Measurements from ENCODE around the gene APOBEC3H.

APOBEC3H gene

DNA sequence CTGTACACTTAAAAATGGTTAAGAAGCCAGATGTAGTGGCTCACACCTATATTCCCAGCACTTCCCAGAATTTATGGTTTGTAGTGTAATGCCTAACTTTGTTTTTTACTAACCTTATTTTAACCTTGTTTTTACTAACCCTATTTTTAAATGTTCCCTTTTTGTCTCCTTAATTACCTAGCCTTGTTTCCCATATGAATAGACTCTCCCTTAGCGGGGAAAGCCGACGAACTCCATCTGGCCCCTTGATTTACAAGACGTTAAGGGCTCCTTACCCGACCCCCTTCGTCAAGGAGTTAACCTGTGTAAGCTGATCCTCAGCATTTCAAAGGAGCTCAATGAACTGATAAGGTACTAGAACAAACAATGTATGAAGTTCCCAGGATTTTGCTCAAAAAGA, 17.1 kb downstream of the APOBEC3H start:
- DNase-seq, result peak; percentile 74

- no peak for DNase-seq
Measured at GRCh38 chr22:39115570-39115969, 18.5 kb downstream of the APOBEC3H start.

DNA sequence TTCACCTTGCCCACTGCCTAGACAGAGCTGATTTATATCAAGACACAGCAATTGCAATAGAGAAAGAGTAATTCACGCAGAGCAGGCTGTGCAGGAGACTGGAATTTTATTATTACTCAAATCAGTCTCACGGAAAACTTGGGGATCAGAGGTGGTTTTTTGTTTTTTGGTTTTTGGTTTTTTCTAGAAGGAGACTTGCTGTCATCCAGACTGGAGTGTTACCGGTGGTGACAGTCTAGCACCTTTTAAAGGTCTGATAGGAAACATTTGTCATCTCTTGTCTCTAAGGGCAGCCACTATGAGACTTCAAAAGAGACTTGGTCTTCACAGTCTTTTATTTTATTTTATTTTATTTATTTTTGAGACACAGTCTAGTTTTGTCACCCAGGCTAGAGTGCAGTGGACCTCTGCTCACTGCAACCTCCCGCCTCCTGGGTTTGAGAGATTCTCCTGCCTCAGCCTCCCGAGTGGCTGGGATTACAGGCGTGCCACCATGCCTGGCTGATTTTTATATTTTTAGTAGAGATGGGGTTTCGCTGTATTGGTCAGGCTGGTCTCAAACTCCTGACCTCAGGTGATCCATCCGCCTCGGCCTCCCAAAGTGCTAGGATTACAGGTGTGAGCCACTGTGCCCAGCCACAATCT, 19.1 kb downstream of the APOBEC3H start:
- no peak for DNase-seq

DNA sequence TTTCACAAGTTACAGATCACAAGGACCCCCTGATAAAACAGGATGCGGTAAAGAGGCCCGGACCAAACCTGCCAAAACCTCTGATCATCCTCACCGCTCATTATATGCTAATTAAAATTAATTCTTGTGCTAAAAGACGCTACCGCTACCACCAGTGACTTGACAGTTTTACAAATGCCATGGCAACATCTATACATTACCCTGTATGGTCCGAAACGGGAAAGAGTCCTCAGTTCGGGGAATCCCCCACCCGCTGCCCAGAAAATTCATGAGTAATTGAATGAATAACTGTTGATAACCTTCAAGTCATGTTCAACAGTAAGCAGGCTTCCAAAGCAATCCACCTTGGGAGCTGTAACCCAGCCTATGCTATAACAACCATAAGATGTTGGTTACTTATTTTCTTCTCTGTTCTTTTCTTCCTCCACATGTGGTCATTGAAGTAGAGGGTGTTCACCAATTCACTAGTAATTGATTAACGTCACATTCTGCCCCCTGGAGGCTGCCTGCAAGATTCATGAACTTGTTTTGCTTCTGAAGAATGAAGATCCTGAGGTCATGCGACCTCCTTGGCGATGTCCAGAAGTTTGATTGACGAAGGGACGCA, 20.6 kb downstream of the APOBEC3H start:
- no peak for DNase-seq

DNA sequence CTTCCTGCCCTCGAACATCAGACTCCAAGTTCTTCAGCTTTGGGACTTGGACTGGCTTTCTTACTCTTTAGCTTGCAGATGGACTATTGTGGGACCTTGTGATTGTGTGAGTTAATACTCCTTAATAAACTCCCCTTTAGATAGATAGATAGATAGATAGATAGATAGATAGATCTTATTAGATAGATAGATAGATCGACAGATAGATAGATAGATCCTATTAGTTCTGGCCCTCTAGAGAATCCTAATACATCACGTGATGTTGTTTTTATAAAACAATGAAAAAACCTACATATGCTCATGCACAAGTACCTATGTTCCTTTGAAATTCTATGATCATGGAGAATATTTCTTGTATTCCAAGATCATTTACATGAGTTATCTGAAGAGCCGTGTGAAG, 23.9 kb downstream of the APOBEC3H start:
- no peak for DNase-seq

GRCh38 chr22:39122772-39123470, 25.9 kb downstream of the APOBEC3H start:
- no peak for DNase-seq

GRCh38 chr22:39123751-39124581, 26.9 kb downstream of the APOBEC3H start:
- no peak for DNase-seq

- no peak for DNase-seq
Measured at GRCh38 chr22:39125622-39126021, 28.6 kb downstream of the APOBEC3H start.

GRCh38 chr22:39128508-39128907, 31.5 kb downstream of the APOBEC3H start:
- no peak for DNase-seq

DNA sequence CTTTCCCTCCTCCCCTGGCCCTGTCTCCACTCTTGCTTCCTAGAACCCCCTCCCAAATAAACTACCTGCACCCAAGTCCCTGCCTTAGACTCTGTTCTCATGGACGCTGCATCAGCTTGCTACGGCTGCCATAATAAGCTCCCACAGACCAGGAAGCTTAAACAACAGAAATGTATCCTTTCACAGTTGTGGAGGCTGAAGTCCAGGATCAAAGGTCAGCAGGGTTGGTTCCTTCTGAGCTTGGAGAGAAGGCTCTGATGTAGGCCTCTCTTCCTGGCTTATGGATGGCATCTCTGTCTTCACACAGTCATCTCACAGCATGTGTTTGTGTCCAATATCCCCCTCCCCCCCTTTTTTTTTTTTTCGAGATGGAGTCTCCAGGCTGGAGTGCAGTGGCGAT, 32.0 kb downstream of the APOBEC3H start:
- no peak for DNase-seq

GRCh38 chr22:39129746-39130145, 32.7 kb downstream of the APOBEC3H start:
- DNase-seq, result no peak

DNA sequence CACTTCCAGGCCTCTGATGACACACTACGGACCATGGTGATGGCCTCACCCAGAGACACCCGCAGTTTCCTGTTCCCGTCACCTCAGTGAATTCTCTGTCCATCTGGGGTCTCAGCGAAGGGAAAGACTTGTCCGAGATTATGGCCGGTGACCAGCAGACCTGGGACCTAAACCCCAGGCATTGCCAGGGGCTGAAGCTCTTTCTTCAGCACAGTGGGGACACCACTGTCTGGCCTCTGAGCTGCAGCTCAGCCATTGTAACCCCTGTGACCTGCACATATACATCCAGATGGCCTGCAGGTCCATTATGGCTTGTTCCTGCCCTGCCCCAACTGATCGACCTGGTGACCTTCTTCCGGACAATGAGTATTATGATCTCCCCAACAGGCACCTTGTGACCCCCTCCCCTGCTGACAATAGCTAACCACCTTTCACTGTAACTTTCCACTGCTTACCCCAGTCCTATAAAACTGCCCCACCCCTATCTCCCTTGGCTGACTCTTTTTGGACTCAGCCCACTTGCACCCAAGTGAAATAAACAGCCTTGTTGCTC, 33.2 kb downstream of the APOBEC3H start:
- DNase-seq, result no peak

DNA sequence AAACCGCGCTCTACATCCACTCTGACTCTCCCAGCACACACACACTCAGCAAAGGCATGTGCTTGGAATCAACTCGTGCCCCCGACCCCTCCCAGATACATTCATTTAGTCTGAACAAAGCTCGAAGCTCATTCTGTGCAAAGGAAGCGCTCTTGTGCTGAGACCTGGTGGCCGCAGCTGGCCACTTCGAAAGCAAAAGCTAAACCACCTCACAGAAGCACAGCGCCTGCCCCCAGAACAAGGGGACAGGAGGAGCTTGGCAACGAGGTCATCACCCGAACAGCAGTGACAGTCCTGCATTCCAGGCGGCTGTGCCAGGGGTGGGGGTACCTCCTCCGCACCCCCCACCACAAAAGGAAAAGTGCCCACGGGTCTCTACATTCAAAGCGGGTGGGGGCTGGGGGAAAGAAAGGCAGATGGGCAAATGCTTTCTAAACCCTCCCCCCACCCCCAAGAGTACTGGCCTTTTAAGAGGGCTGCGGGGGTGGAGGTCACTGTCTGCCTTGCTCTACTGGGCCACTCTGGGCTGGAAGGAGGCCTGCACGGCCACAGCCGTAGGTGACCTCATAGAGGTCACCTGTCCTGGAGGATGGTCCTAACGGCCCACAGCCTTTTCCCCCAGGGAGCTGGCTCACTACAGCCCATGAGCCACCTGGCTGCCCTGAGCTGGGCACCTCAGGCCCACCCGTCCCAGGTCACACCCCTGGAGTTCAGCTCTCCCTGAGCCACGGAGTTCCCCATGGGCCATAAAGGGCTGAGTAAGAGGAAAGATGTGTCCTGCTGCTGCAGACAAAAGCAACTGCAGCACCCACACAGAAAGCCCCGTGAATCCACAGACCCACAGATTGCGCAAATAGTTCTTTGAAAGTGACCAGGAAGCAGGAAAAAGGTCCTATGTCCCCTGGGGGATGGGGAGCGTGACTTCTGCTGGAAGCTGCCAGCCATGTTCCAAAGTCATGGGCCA, 34.1 kb downstream of the APOBEC3H start:
- no peak for DNase-seq

DNA sequence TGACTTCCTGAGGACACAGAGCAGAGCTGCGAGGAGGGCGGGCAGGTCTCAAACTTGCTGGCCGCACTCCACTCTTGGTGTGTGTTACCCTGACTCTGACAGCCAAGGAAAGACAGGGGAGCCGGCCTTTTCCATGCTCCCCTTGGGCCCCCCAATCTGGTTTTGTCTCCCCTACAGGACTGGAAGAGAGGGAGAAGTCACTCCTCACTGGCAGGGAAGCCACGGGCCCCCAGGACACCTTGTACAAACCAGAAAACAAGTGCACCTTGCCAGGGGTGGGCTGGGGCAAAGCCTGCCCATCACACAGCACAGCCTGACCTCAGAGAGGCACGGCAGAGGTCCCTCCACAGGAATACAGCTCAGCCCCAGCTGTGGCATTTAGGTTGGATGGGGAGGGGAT, 35.2 kb downstream of the APOBEC3H start:
- no peak for DNase-seq

DNA sequence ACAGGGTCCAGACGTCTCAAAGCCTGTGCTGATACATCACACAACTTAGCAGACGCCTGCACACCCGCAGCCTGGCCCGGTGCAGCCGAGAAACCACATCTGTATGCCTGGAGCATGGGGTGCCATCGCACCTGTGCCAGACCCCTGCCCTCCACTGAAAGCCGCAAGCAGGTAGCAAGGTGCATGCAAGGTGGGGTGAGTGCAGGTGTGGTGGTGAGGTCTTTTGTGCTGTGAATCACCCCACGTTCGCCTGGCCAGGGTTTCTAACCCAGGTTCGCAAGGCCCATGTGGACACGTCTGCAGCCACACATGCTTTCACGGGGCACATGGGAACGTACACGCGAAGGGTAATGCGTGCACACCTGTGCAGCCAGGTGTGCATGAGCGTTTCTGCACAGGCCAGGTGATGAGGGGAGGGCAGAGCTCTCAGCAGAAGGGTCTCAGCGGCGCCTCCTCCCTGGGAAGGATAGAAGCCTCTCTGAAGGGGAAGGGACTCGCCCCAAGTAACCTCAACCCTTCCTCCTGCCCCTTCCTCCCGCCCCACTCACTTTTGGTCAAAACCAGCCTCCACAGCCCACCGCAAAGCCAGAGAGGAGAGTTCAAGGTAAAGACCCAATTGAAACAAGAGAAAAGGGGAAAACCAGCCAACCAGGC, 36.0 kb downstream of the APOBEC3H start:
- no peak for DNase-seq

GRCh38 chr22:39133871-39134270, 36.8 kb downstream of the APOBEC3H start:
- no peak for DNase-seq

GRCh38 chr22:39134366-39135091, 37.5 kb downstream of the APOBEC3H start:
- no peak for DNase-seq

- DNase-seq, result no peak
Measured at GRCh38 chr22:39135092-39135896, 38.2 kb downstream of the APOBEC3H start.

DNA sequence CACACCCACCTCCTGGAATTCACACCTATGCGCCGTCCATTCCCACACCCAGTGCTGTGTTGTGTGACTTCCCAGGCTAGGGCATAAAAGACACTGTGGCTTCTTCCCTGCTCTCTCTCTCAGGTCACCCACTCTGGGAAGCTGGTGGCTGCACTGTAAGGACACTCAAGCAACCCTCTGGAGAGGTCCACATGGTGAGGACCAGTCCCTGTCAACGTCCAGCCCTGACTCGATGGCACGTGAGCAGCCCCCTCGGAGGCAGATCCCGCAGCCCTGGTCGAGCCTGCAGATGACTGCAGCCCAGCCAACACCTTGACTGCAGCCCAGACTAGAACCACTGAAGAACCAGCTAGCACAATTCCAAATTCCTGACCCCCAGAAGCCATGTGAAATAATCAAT, 39.3 kb downstream of the APOBEC3H start:
- DNase-seq, result no peak

Measured in NCI-H2171 (cell line).